NK-92 (cell line): ENCODE measurements around the gene ROR1.
"Not testable (repeated sequence)": the region's sequence is repeated elsewhere in the genome, so short reads cannot be mapped to it uniquely, and the experiment has no call there.

Experiments used
- DNase-seq: peaks from one replicate; lab custom pipeline; 2025; ENCODE audit not compliant: unreplicated experiment; lab: John Stamatoyannopoulos, UW

The ROR1 gene

GRCh38 chr1:63821091-63822005, 47.5 kb downstream of the ROR1 start:
- no peak for DNase-seq

GRCh38 chr1:63822540-63822939, 48.7 kb downstream of the ROR1 start:
- DNase-seq = no peak

DNA sequence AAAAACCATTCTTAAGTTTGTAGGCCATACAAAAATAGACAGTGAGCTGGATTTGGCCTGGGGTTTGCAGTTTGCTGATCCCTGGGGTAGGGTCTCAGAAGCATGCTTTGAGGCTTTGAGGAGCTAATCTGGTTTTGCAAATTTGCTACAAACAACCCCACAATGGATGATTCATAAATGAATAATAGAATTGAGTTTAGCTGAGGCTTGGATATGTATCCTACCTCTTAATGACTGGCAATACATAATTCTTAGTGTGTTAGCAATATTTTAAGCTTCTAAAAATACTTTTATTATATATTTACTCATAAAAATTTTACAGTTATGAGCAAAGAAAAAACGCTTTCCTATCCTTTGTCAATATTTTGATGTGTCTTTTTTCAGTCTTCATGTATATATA, 50.6 kb downstream of the ROR1 start:
- no peak for DNase-seq

GRCh38 chr1:63825111-63825510, 51.3 kb downstream of the ROR1 start:
- DNase-seq = no peak

DNA sequence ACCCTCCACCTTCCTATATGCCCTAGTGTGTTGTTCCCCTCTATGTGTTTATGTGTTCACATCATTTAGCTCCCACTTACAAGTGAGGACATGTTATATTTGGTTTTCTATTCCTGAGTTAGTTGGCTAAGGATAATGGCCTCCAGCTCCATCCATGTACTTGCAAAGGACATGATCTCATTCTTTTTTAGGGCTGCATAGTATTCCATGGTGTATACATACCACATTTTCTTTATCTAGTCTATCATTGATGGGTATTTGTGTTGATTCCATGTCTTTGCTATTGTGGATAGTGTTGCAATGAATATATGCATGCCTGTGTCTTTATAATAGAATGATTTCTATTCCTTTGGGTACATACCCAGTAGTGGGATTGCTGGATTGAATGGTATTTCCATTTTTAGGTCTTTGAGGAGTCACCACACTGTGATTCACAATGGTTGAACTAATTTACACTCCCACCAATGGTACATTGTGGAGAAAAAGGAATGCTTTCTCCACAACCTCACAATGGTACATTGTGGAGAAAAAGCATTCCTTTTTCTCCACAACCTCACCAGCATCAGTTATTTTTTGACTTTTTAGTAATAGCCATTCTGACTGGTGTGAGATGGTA, 52.5 kb downstream of the ROR1 start:
- DNase-seq = not testable (repeated sequence)

DNA sequence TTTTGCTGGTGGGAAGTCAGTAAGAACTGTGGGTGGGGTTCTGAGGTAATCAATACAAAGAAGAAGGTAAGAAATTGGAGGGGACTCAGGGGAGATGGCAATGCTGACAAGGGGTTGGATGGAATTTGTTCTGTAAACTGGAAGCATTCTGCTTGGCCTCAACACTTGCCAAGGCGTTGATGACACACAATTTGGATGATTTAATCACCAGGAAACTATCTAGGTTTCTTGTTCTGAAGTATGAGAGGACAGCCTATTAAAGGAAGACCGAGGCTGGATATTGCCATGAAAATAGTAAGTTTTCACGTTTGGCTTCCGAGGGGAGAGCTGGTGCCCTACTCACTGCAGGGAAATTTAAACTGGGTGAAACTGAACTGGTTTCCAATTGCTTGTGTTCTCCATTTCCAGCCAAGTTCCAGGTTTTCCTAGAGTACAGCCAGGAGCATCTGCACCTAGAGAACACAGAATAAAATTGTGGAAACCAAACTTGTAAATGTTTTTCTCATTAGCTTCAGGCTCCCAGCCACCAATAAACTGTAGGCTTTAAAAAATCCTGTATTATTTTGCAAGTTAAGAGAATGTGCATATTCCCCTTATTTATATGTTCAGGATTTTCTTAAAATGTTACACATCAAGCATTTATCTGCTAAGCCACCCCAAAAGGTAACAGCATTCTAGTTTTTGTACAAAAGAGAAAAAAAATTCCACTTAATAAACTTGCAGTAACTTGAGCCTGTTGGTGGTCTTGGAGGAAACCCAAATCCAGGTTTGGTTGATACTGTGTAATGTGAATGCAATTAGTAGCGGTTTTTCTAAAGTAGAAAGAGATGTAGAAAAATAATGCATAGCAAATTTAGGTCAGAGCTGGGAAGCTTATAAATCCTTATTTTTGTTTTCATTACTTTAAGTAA, 53.8 kb downstream of the ROR1 start:
- DNase-seq = no peak

DNA sequence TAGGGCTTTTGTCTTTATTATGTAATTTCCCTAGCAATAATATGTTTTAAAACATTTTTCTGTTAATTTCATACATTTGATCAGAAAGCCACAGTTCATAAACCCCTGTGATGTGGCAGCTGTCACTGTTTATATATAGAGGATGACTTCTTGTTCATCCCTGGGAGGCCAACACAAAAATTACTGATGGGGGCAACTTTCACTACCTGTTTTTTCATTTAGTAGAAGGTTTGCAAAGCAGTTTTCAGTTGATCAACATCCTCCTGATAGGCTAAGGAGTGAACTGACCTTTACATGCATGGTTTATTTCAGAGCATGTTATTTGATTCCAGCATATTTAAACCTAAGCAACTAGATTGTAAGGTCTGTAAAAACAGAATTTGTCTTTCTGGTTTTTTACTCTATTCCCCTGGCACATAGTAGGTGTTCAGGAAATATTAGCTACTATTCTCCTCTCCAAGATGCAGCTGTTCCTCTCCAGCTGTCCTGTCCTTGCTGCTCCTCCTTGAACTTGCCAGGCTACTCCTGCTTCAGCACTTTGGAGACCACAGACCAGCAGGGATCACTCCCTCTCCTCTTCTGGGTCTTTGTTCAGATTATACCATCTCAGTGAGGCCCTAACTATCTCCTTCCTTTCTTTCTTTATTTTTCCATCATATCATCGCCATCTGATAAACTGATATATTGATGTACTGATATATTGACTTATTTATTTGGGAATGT, 54.7 kb downstream of the ROR1 start:
- no peak for DNase-seq

GRCh38 chr1:63829349-63830327, 55.8 kb downstream of the ROR1 start:
- DNase-seq = no peak

- no peak for DNase-seq
These were observed 57.6 kb downstream of the ROR1 start for GRCh38 chr1:63831409-63831808.

DNA sequence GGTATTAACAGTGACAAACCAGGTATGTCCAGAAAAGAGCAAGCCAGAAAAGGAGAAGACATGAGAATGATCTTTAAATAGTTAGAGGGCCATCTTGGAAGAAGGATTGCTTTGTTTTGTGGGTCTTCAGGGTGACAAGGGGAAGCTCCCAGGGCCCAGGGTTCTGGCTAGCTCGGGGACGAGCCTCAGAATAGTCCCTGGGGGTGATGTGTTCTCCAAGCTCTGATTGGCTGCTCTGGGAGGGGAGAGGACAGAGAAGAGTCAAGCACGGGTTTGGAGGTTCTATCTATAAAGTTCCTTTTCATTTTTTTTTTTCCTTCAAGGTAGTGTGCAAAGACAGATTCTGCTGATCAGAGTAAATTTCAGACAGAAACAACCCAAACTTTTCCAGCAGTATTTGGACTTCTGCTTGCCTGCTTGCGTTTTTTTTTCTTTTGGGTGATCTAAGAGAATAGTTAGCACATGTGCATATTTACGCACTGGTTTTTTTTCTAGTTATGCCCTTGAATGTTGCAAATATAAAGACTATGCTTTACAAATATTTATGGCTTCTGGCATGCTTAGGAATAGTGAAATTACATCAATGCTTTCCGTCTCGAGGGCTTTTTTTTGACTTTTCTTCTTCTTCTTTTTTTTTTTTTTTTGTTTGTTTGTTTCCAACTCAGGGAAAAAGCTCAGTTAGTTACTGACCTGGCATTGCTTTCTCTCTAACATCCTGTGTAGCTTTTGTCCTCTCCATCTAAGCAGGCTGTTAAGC, 59.7 kb downstream of the ROR1 start:
- DNase-seq = no peak

- DNase-seq = no peak
These were observed 61.3 kb downstream of the ROR1 start for GRCh38 chr1:63835128-63835527.

GRCh38 chr1:63836374-63836773, 62.6 kb downstream of the ROR1 start:
- DNase-seq = no peak

GRCh38 chr1:63836830-63837229, 63.0 kb downstream of the ROR1 start:
- DNase-seq = no peak

DNA sequence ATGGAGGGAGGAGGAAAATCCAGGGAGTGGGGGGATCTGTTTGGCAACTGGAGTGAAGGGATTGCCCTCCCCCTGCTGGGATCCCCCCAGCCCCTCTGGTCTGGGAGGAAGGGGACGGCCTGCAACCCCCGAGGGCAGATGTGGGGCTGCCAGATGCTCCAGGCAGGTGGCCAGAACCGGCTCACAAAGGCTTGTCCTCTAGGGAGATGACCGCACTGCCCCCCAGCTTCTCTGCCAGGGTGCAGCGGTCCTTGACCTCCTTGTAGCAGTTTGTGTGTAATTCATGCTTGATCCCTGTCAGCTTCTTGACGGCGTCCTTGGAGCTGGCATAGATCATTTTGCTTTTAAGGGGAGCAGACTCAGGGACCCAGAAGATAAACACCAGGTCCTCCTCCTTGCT, 69.2 kb downstream of the ROR1 start:
- DNase-seq = no peak

- DNase-seq = no peak
These were observed 70.1 kb downstream of the ROR1 start for GRCh38 chr1:63843884-63844283.

DNA sequence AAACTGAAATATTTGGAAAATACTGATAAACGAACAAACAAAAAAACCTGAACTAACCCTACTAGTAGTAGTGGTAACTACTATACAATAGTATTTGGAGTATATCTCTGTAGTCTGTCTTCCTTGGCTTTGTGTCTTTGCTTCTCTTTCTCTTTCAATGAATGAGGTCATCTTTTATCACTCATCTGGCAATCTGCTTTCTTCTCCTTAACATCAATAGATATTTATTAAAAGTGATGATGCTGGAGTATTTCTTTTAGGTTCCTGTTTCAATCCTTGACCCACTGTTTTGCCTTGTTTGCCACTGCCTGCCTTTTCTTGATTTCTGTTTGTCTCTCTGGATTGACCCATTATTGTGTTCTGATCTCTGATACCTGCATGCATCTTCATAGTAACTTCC, 71.5 kb downstream of the ROR1 start:
- no peak for DNase-seq

- DNase-seq = no peak
These were observed 73.6 kb downstream of the ROR1 start for GRCh38 chr1:63847308-63847910.

- no peak for DNase-seq
These were observed 74.9 kb downstream of the ROR1 start for GRCh38 chr1:63848733-63849132.

DNA sequence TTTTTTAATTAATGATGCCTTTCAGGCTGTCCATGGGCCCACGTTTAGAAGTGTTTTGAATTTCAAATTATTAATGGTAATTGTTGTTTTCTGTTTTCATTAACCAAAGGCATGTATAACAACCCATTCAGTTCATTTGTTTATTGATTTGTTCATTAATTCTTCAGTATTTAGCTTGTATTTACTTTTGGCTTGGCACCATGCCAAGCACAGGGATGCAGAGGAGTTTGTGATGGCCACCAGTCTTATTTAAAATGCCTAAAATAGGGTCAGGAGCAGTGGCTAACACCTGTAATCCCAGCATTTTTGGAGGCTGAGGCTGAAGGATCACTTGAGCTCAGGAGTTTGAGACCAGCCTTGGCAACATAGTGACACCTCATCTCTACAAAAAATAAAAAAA, 75.3 kb downstream of the ROR1 start:
- DNase-seq = no peak
